Activated T-cell treated with anti-CD3 and anti-CD28 coated beads, Interleukin-2, amount 50 U/mL, for 72 hours (primary cell): ENCODE measurements around the gene LIN7A. TPM values are rescaled to one million over a fixed set of nuclear protein-coding genes. Genes with fewer than 3 reads are reported as not detected.

Experiments
- ATAC-seq, 2 donors: fragments of 150-1000 bp; cut with Tn5 transposase; replicated peaks in 1 of 2; 2 replicates each; pipeline ENCODE4 v1.10.0; 2021; ENCODE audit warnings: moderate library complexity in 2 of 2, mild to moderate bottlenecking in 1 of 2
- DNase-seq, 2 donors: peaks; one replicate each; pipeline ENCODE4 v3.0.0; 2021 to 2022; ENCODE audit warnings: mixed read lengths in 1 of 2
- H3K27ac Mint-ChIP-seq: one replicate; pipeline ENCODE4 v1.8.0; 2022; ENCODE audit warnings: mild to moderate bottlenecking, moderate library complexity, mixed read lengths
- H3K27me3 Mint-ChIP-seq: one replicate; pipeline ENCODE4 v1.8.0; 2022; ENCODE audit warnings: low read depth, mixed read lengths
- H3K36me3 Mint-ChIP-seq, 2 donors: one replicate each; pipeline ENCODE4 v1.8.0; 2022; ENCODE audit warnings: mixed read lengths in 2 of 2, mild to moderate bottlenecking in 1 of 2; ENCODE audit not compliant: insufficient read depth in 2 of 2
- H3K4me1 Mint-ChIP-seq: one replicate; pipeline ENCODE4 v1.8.0; 2022; ENCODE audit warnings: low read depth, mixed read lengths
- H3K4me3 Mint-ChIP-seq, 2 donors: one replicate each; pipeline ENCODE4 v1.8.0; 2022; ENCODE audit warnings: mild to moderate bottlenecking in 2 of 2, mixed read lengths in 2 of 2, moderate library complexity in 2 of 2
- H3K9me3 Mint-ChIP-seq, 2 donors: one replicate each; pipeline ENCODE4 v1.8.0; 2022; ENCODE audit warnings: mixed read lengths in 2 of 2
- total RNA-seq, 2 donors: library from RNA; stranded (reverse); gene quantifications; one replicate each; pipeline ENCODE4 v1.2.3, GENCODE V29; 2022

The LIN7A gene
- total RNA-seq, 2 donors from 2014 or later = not detected

DNA sequence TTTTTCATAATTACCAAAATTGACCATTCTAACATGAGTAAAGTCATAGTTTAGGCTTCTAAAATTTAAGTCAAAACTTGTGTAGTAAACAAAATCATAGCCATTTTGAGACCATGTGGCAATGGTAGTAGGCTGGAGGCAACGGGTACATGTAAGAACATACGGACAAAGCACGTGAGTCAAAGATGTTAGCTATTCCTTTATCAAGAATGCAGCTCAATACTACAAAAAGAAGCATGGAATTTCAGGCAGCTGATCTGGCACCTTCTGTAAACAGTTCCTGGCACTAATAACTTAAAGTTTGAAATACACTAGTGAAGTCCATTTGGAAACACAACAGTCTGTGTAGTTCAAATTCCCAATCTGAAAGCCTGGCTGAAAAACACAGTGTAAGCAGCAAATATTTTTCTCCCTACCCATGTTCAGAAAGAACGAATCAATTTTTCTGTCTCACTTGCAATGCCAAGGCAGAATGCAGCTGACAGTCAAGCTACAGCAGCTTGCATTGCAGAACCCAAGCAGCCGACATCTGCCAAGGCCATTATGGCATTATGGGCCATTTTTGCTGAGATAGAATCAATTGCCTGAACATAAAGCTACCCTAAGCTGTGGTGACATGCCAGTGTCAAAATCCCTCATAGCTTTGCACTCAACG is 191.8 kb downstream of the LIN7A start:
- H3K27ac Mint-ChIP-seq = no peak overlapping the region
- H3K9me3 Mint-ChIP-seq = peaks cover under 1 to 2% of the 10 kb centered on the region in 2 donors
- DNase-seq (no peak), ATAC-seq (no peak)
- H3K36me3 Mint-ChIP-seq = no peaks in the 10 kb centered on the region
- no peaks in the 10 kb centered on the region for H3K27me3 Mint-ChIP-seq
- no peak overlapping the region for H3K4me3 Mint-ChIP-seq
- H3K4me1 Mint-ChIP-seq = no peaks in the 10 kb centered on the region

Other genes with a start within 250 kb of the LIN7A start
- gene MYF6, start 230.3 kb downstream of the LIN7A start, total RNA-seq = not detected
- not detected for gene MYF5, start 221.0 kb downstream of the LIN7A start, total RNA-seq
- gene ACSS3, start 140.1 kb upstream of the LIN7A start, total RNA-seq = not detected